ENCODE measurements around the gene RNF220. TPM values are rescaled to one million over a fixed set of nuclear protein-coding genes. Genes with fewer than 3 reads are reported as not detected.

Gene RNF220
- total and polyA plus RNA-seq, 2 donors (not counting 3 experiments of a cell fraction or from before 2014, with no cell fraction given): 62.7 to 66.6 TPM

DNA sequence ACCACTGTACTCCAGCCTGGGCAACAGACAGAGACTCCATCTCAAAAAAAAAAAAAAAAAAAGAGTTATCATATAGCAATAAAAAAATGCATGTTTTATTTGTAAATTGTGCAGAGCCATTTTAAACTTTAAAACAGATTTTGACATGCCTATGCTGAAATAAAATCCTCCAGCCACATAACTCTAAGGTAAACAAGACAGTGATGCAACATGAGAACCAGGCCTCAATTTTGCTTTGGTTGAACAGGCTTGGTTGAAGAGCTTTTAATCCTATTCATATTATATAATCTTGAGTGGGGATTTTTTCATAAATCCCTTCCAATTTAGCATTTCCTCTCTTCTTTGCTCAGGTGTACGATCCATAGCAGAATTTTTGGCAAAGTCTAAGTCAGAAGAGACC lies 295.5 kb downstream of the RNF220 start:
- no peak overlapping the region for H3K4me3 ChIP-seq (replicated peaks in 1 of 3; ENCODE audit: insufficient read depth in 1 of 3, low read depth in 1 of 3, low read length in 3 of 3)
- no peaks in the 10 kb centered on the region for H3K9me3 ChIP-seq (replicated peaks; ENCODE audit: control insufficient read depth, insufficient read depth, low read length)
- ChIA-PET POLR2A (no interaction called here), CTCF (interaction anchor here (0.7 kb wide), 1 partner anchor 29 kb away, joined by 3 read pairs; no protein-coding TSS in a partner anchor)
- dilution Hi-C loops (cut with MboI; ENCODE audit: extremely low pct_ligation_motif_present, low sequenced_read_pairs) (no loop called here), intact Hi-C loops (cut with micrococcal nuclease) (no loop called here)
- no peak overlapping the region for H3K4me2 ChIP-seq (ENCODE audit: insufficient read depth, low read length)
- DNase-seq (ENCODE audit: low read depth, low spot score) (no peak), FAIRE-seq (no peak)
- no peaks in the 10 kb centered on the region for H3K9me1 ChIP-seq (replicated peaks; ENCODE audit: control insufficient read depth, extremely low read depth, insufficient read depth, low read length)
- H3K9ac ChIP-seq (replicated peaks; ENCODE audit: extremely low read depth, insufficient read depth, low read length): no peak overlapping the region
- no peaks in the 10 kb centered on the region for H3K4me1 ChIP-seq (ENCODE audit: control insufficient read depth, extremely low read depth, insufficient read depth, low read length)
- no peak overlapping the region for H3K27ac ChIP-seq (ENCODE audit: insufficient read depth, low read depth, low read length)
- no peaks in the 10 kb centered on the region for H3K79me2 ChIP-seq (ENCODE audit: control insufficient read depth, insufficient read depth, low read length)
- peaks cover 0 to 7% of the 10 kb centered on the region in 2 experiments for H3K27me3 ChIP-seq (ENCODE audit: control insufficient read depth in 2 of 2, insufficient read depth in 2 of 2, low read length in 2 of 2)
- TF ChIP-seq, protein P1, sequence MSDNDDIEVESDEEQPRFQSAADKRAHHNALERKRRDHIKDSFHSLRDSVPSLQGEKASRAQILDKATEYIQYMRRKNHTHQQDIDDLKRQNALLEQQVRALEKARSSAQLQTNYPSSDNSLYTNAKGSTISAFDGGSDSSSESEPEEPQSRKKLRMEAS (IDR thresholded peaks at IDR 0.05; ENCODE audit: insufficient read depth, insufficient read length): no peak
- no peak for TF ChIP-seq JUN (IDR thresholded peaks at IDR 0.05; ENCODE audit: borderline replicate concordance, insufficient read depth, insufficient read length, low read depth)
- TF ChIP-seq POLR2AphosphoS5 (IDR thresholded peaks at IDR 0.05; ENCODE audit: insufficient read depth, low read depth, low read length): no peak
- TF ChIP-seq EZH2 (IDR thresholded peaks at IDR 0.05; ENCODE audit: borderline replicate concordance, low read depth, low read length, severe bottlenecking): no peak
- TF ChIP-seq, protein P2, sequence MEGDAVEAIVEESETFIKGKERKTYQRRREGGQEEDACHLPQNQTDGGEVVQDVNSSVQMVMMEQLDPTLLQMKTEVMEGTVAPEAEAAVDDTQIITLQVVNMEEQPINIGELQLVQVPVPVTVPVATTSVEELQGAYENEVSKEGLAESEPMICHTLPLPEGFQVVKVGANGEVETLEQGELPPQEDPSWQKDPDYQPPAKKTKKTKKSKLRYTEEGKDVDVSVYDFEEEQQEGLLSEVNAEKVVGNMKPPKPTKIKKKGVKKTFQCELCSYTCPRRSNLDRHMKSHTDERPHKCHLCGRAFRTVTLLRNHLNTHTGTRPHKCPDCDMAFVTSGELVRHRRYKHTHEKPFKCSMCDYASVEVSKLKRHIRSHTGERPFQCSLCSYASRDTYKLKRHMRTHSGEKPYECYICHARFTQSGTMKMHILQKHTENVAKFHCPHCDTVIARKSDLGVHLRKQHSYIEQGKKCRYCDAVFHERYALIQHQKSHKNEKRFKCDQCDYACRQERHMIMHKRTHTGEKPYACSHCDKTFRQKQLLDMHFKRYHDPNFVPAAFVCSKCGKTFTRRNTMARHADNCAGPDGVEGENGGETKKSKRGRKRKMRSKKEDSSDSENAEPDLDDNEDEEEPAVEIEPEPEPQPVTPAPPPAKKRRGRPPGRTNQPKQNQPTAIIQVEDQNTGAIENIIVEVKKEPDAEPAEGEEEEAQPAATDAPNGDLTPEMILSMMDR (IDR thresholded peaks at IDR 0.05; ENCODE audit: extremely low read depth in 1 of 2, insufficient read depth in 1 of 2, low read depth in 1 of 2, low read length in 2 of 2): no peak
- no peak for TF ChIP-seq GATA2 (IDR thresholded peaks at IDR 0.05; ENCODE audit: insufficient read depth, insufficient read length, low read depth, low read length)
- TF ChIP-seq FOS (IDR thresholded peaks at IDR 0.05; ENCODE audit: borderline replicate concordance, insufficient read depth, low read length): no peak
- TF ChIP-seq POLR2A (IDR thresholded peaks at IDR 0.05; ENCODE audit: low read depth, low read length): no peak
- TF ChIP-seq MYC (IDR thresholded peaks at IDR 0.05; ENCODE audit: low read depth, low read length): no peak
- no TSS peak for BruUV-seq (replicated peaks)
- no peaks in the 10 kb centered on the region for H3K36me3 ChIP-seq (ENCODE audit: control insufficient read depth in 2 of 2, extremely low read depth in 1 of 2, insufficient read depth in 2 of 2, low read length in 2 of 2)
- no peaks in the 10 kb centered on the region for H4K20me1 ChIP-seq (replicated peaks; ENCODE audit: control insufficient read depth, extremely low read depth, insufficient read depth, low read length)
- no peak overlapping the region for H2AFZ ChIP-seq (ENCODE audit: low read depth, low read length)
